AG04450 (cell line): ENCODE data around the gene RIMBP2. TPM values are rescaled to one million over a fixed set of nuclear protein-coding genes. Genes with fewer than 3 reads are reported as not detected.

Experiments used
- CTCF ChIA-PET: fragments of 300-600, 350-600 bp; formaldehyde crosslinking; extraction: SDS; loops from one replicate; lab custom pipeline; 2022; ENCODE audit warnings: antibody characterized with exemption, inconsistent platforms; lab: Charles Lee
- POLR2A ChIA-PET: fragments of 350-600 bp; formaldehyde crosslinking; extraction: SDS; loops from one replicate; lab custom pipeline; 2021; ENCODE audit warnings: antibody characterized with exemption, inconsistent platforms; lab: Yijun Ruan, JAX
- DNase-seq: peaks from one replicate; pipeline ENCODE4 v3.0.0-alpha.2; 2011; ENCODE audit warnings: low read depth, low spot score
- H3K27ac ChIP-seq: one replicate; pipeline ENCODE4 v1.5.1; 2012; ENCODE audit warnings: low read depth, low read length, control low read depth
- H3K27me3 ChIP-seq: one replicate; pipeline ENCODE4 v1.6.0; 2012; ENCODE audit warnings: low read length; ENCODE audit not compliant: control insufficient read depth, insufficient read depth
- H3K4me3 ChIP-seq: 2 replicates; pipeline ENCODE4 v1.5.1; 2011; ENCODE audit warnings: mild to moderate bottlenecking, low read depth, low read length, control low read depth
- H3K9me3 ChIP-seq: 2 replicates; pipeline ENCODE4 v1.5.1; 2012; ENCODE audit warnings: low read length; ENCODE audit not compliant: control insufficient read depth, insufficient read depth
- CTCF ChIP-seq: IDR thresholded peaks from 2 replicates; pipeline ENCODE4 v1.5.1; 2011; ENCODE audit warnings: low read depth, low read length, control low read depth, inconsistent platforms
- polyA plus RNA-seq: library from polyadenylated mRNA; depleted of rRNA; stranded (reverse); fragments of >200 nt; gene quantifications from 2 replicates; pipeline ENCODE4 v1.2.3, GENCODE V29; 2011

Gene RIMBP2
- polyA plus RNA-seq, 1 experiment = not detected

- DNase-seq = no peak
- TF ChIP-seq CTCF = no peak
- peaks cover 72% of the 10 kb centered on the region for H3K9me3 ChIP-seq
- H3K27me3 ChIP-seq = no peaks in the 10 kb centered on the region
- no peak overlapping the region for H3K4me3 ChIP-seq
- no peak overlapping the region for H3K27ac ChIP-seq
- CTCF ChIA-PET = no interaction called here
- POLR2A ChIA-PET = no interaction called here
These were observed 6.7 kb downstream of the RIMBP2 start for GRCh38 chr12:130709151-130709970.

GRCh38 chr12:130708648-130709047 is 7.5 kb downstream of the RIMBP2 start:
- H3K4me3 ChIP-seq = no peak overlapping the region
- DNase-seq = no peak
- TF ChIP-seq CTCF = no peak
- ChIA-PET POLR2A (no interaction called here), CTCF (no interaction called here)
- H3K9me3 ChIP-seq = peaks cover 73% of the 10 kb centered on the region
- no peaks in the 10 kb centered on the region for H3K27me3 ChIP-seq
- no peak overlapping the region for H3K27ac ChIP-seq

GRCh38 chr12:130707571-130707891 is 8.6 kb downstream of the RIMBP2 start:
- DNase-seq = no peak
- Histone ChIP-seq H3K27me3 (no peaks in the 10 kb centered on the region), H3K4me3 (no peak overlapping the region), H3K9me3 (peaks cover 84% of the 10 kb centered on the region), H3K27ac (no peak overlapping the region)
- POLR2A ChIA-PET = no interaction called here
- CTCF ChIA-PET = no interaction called here
- TF ChIP-seq CTCF = no peak

- ChIA-PET CTCF (no interaction called here), POLR2A (no interaction called here)
- no peak for TF ChIP-seq CTCF
- H3K27ac ChIP-seq = no peak overlapping the region
- DNase-seq = no peak
- no peaks in the 10 kb centered on the region for H3K27me3 ChIP-seq
- H3K4me3 ChIP-seq = no peak overlapping the region
- H3K9me3 ChIP-seq = peaks cover 85% of the 10 kb centered on the region
These were observed 9.1 kb downstream of the RIMBP2 start for GRCh38 chr12:130706885-130707570.

- Histone ChIP-seq H3K27me3 (no peaks in the 10 kb centered on the region), H3K27ac (no peak overlapping the region), H3K9me3 (peaks cover 87% of the 10 kb centered on the region), H3K4me3 (no peak overlapping the region)
- no peak for TF ChIP-seq CTCF
- POLR2A ChIA-PET = no interaction called here
- CTCF ChIA-PET = no interaction called here
- no peak for DNase-seq
These were observed 9.8 kb downstream of the RIMBP2 start for GRCh38 chr12:130706311-130706710.
